ENCODE measurements around the gene TACSTD2.
"Not testable (repeated sequence)": the region's sequence is repeated elsewhere in the genome, so short reads cannot be mapped to it uniquely, and the experiment has no call there.

The TACSTD2 gene

GRCh38 chr1:58576727-58577653, at the start of gene TACSTD2:
Gene TACSTD2, minus strand, starts transcription at chr1:58577252. Its CDS starts 96 bp downstream, at chr1:58577156.
- no peak for DNase-seq (ENCODE audit: low spot score)
- no peak for TF ChIP-seq CTCF (IDR thresholded peaks at IDR 0.05; ENCODE audit: extremely low read depth, missing control alignments)

GRCh38 chr1:58626293-58626692, 49.2 kb upstream of the TACSTD2 start:
- TF ChIP-seq CTCF (IDR thresholded peaks at IDR 0.05; ENCODE audit: extremely low read depth, missing control alignments): no peak
- DNase-seq (ENCODE audit: low spot score): no peak

GRCh38 chr1:58623259-58623658, 46.2 kb upstream of the TACSTD2 start:
- not testable (repeated sequence) for DNase-seq (ENCODE audit: low spot score)

GRCh38 chr1:58622571-58622970, 45.5 kb upstream of the TACSTD2 start:
- no peak for TF ChIP-seq CTCF (IDR thresholded peaks at IDR 0.05; ENCODE audit: extremely low read depth, missing control alignments)
- no peak for DNase-seq (ENCODE audit: low spot score)

- TF ChIP-seq CTCF (IDR thresholded peaks at IDR 0.05; ENCODE audit: extremely low read depth, missing control alignments): no peak
- no peak for DNase-seq (ENCODE audit: low spot score)
Measured at GRCh38 chr1:58621391-58621790, 44.3 kb upstream of the TACSTD2 start.

- no peak for TF ChIP-seq CTCF (IDR thresholded peaks at IDR 0.05; ENCODE audit: extremely low read depth, missing control alignments)
- DNase-seq (ENCODE audit: low spot score): no peak
Measured at GRCh38 chr1:58620926-58621325, 43.9 kb upstream of the TACSTD2 start.

GRCh38 chr1:58620259-58620658, 43.2 kb upstream of the TACSTD2 start:
- no peak for TF ChIP-seq CTCF (IDR thresholded peaks at IDR 0.05; ENCODE audit: extremely low read depth, missing control alignments)
- DNase-seq (ENCODE audit: low spot score): no peak
